HEK293 (cell line): Measurements from ENCODE around the gene ZNF330.

Experiments used
- GLI4 ChIP-seq: fragments of 450-650 bp; formaldehyde crosslinking; IDR thresholded peaks from 2 replicates; pipeline ENCODE4 v1.5.1; 2016; ENCODE audit warnings: missing biosample characterization, missing genetic modification characterization
- HOXC10 ChIP-seq: sonication (generic); formaldehyde crosslinking; IDR thresholded peaks from 2 replicates; pipeline ENCODE4 v1.8.1; 2023; ENCODE audit warnings: mild to moderate bottlenecking, missing genetic modification reagents
- IKZF3 ChIP-seq: fragments of 450-650 bp; IDR thresholded peaks from 2 replicates; pipeline ENCODE4 v1.5.0; 2018; ENCODE audit warnings: missing biosample characterization, mild to moderate bottlenecking, missing genetic modification characterization, moderate library complexity
- KLF16 ChIP-seq: fragments of 450-650 bp; formaldehyde crosslinking; IDR thresholded peaks from 2 replicates; pipeline ENCODE4 v1.5.1; 2017; ENCODE audit warnings: missing biosample characterization, missing genetic modification characterization
- OVOL3 ChIP-seq: fragments of 450-650 bp; formaldehyde crosslinking; IDR thresholded peaks from 2 replicates; pipeline ENCODE4 v1.5.1; 2016; ENCODE audit warnings: missing biosample characterization, missing genetic modification characterization
- ZBTB48 ChIP-seq: fragments of 450-650 bp; formaldehyde crosslinking; IDR thresholded peaks from 2 replicates; pipeline ENCODE4 v1.5.1; 2016; ENCODE audit warnings: missing biosample characterization, missing genetic modification characterization
- ZFHX2 ChIP-seq: fragments of 450-650 bp; formaldehyde crosslinking; conservative IDR thresholded peaks from 2 replicates; pipeline ENCODE4 v1.5.1; 2016; ENCODE audit warnings: missing biosample characterization, missing genetic modification characterization
- ZFP69B ChIP-seq: fragments of 450-650 bp; formaldehyde crosslinking; IDR thresholded peaks from 2 replicates; pipeline ENCODE4 v1.5.1; 2016; ENCODE audit warnings: missing biosample characterization, missing genetic modification characterization
- ZNF10 ChIP-seq: fragments of 450-650 bp; formaldehyde crosslinking; IDR thresholded peaks from 2 replicates; pipeline ENCODE4 v1.5.1; 2017; ENCODE audit warnings: missing biosample characterization, missing genetic modification characterization
- ZNF157 ChIP-seq: fragments of 450-650 bp; formaldehyde crosslinking; IDR thresholded peaks from 2 replicates; pipeline ENCODE4 v1.5.1; 2016; ENCODE audit warnings: missing biosample characterization, missing genetic modification characterization
- ZNF19 ChIP-seq: fragments of 450-650 bp; formaldehyde crosslinking; IDR thresholded peaks from 2 replicates; pipeline ENCODE4; 2016; ENCODE audit warnings: missing biosample characterization, missing genetic modification characterization, low read depth
- ZNF202 ChIP-seq: fragments of 450-650 bp; formaldehyde crosslinking; IDR thresholded peaks from 2 replicates; pipeline ENCODE4 v1.5.1; 2016; ENCODE audit warnings: missing biosample characterization, missing genetic modification characterization, borderline replicate concordance
- ZNF266 ChIP-seq: fragments of 450-650 bp; formaldehyde crosslinking; IDR thresholded peaks from 2 replicates; pipeline ENCODE4 v1.5.1; 2016; ENCODE audit warnings: missing biosample characterization, missing genetic modification characterization, low read depth
- ZNF433 ChIP-seq: fragments of 450-650 bp; formaldehyde crosslinking; IDR thresholded peaks from 2 replicates; pipeline ENCODE4 v1.5.1; 2016; ENCODE audit warnings: missing biosample characterization, missing genetic modification characterization, low read depth
- ZNF521 ChIP-seq: fragments of 450-650 bp; formaldehyde crosslinking; IDR thresholded peaks from 2 replicates; pipeline ENCODE4 v1.5.1; 2017; ENCODE audit warnings: missing biosample characterization, mild to moderate bottlenecking, missing genetic modification characterization
- ZNF529 ChIP-seq: fragments of 450-650 bp; formaldehyde crosslinking; IDR thresholded peaks from 2 replicates; pipeline ENCODE4 v1.5.1; 2017; ENCODE audit warnings: missing genetic modification characterization, missing biosample characterization; ENCODE audit not compliant: insufficient replicate concordance
- ZNF626 ChIP-seq: fragments of 450-650 bp; sonication (Bioruptor Pico); formaldehyde crosslinking; IDR thresholded peaks from 2 replicates; pipeline ENCODE4 v1.5.1; 2018; ENCODE audit warnings: missing biosample characterization, missing genetic modification characterization, inconsistent platforms
- ZNF677 ChIP-seq: fragments of 450-650 bp; IDR thresholded peaks from 2 replicates; pipeline ENCODE4 v1.5.0; 2018; ENCODE audit warnings: missing biosample characterization, mild to moderate bottlenecking, missing genetic modification characterization, moderate library complexity
- TF ChIP-seq, protein P1 (sequence below): fragments of 450-650 bp; formaldehyde crosslinking; IDR thresholded peaks from 2 replicates; pipeline ENCODE4 v1.5.1; 2016; ENCODE audit warnings: missing biosample characterization, missing genetic modification characterization
- TF ChIP-seq, protein P2 (sequence below): fragments of 450-650 bp; formaldehyde crosslinking; IDR thresholded peaks from 2 replicates; pipeline ENCODE4; 2016; ENCODE audit warnings: missing biosample characterization, missing genetic modification characterization
- TF ChIP-seq, protein P3 (sequence below): fragments of 450-650 bp; formaldehyde crosslinking; IDR thresholded peaks from 2 replicates; pipeline ENCODE4 v1.5.1; 2016; ENCODE audit warnings: missing biosample characterization, missing genetic modification characterization, low read depth
- TF ChIP-seq, protein P4 (sequence below): fragments of 450-650 bp; formaldehyde crosslinking; IDR thresholded peaks from 2 replicates; pipeline ENCODE4 v1.5.1; 2016; ENCODE audit warnings: missing biosample characterization, missing genetic modification characterization
- TF ChIP-seq, protein P5 (sequence below): fragments of 450-650 bp; formaldehyde crosslinking; IDR thresholded peaks from 2 replicates; pipeline ENCODE4 v1.5.1; 2016; ENCODE audit warnings: missing biosample characterization, missing genetic modification characterization
- TF ChIP-seq, protein P6 (sequence below): fragments of 450-650 bp; formaldehyde crosslinking; IDR thresholded peaks from 2 replicates; pipeline ENCODE4 v1.5.1; 2016; ENCODE audit warnings: missing biosample characterization, missing genetic modification characterization, borderline replicate concordance

Gene ZNF330

DNA sequence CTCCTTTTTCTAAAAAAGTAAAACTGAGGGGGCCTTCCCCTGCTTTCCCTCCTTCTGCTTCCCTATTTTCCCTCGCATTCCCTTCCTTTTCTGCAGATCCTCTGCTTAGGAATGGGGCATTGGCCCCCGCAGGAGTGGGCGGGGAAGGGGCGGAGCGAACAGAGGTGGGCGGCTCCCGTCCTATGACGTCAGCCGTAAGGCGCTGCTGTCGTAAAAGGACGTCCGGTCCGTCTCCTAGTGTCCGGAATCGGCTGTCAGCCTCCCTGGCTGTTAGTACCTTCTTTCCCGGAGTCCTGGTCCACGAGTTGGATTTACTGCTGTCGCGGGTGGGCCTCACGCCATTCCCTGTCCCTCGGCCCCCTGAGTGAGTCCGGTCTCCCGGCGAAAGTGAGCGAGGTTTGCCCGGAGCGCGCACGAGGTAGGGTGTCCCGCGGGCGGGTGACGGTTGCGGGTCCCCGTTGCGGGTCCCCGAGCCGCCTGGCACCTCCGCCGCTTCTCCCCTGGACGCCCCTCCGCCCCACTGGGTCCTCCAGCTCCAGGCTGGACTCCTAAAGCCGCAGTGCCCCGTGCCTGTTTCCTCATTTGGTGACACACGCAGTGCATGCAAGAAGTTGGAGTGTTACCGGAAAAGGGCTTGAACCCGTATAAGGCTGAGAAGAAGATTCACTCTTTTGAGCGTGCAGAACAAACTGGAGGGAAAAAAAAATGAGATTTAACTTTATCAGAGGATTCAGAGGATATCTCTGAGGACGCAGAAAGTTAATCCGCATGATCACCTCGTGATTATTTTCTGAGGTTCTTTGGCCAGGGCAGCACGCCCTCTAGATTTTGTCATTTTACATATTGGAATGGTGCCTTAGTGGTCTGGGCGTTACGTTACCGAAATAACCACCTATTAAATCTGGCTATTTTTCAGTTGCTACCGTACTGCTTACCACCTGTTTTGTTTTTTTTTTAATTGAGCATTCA lies at the start of gene ZNF330 (continued):
- TF ChIP-seq, protein P1, sequence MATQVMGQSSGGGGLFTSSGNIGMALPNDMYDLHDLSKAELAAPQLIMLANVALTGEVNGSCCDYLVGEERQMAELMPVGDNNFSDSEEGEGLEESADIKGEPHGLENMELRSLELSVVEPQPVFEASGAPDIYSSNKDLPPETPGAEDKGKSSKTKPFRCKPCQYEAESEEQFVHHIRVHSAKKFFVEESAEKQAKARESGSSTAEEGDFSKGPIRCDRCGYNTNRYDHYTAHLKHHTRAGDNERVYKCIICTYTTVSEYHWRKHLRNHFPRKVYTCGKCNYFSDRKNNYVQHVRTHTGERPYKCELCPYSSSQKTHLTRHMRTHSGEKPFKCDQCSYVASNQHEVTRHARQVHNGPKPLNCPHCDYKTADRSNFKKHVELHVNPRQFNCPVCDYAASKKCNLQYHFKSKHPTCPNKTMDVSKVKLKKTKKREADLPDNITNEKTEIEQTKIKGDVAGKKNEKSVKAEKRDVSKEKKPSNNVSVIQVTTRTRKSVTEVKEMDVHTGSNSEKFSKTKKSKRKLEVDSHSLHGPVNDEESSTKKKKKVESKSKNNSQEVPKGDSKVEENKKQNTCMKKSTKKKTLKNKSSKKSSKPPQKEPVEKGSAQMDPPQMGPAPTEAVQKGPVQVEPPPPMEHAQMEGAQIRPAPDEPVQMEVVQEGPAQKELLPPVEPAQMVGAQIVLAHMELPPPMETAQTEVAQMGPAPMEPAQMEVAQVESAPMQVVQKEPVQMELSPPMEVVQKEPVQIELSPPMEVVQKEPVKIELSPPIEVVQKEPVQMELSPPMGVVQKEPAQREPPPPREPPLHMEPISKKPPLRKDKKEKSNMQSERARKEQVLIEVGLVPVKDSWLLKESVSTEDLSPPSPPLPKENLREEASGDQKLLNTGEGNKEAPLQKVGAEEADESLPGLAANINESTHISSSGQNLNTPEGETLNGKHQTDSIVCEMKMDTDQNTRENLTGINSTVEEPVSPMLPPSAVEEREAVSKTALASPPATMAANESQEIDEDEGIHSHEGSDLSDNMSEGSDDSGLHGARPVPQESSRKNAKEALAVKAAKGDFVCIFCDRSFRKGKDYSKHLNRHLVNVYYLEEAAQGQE (tag by site-specific recombination): no peak
- TF ChIP-seq, protein P2, sequence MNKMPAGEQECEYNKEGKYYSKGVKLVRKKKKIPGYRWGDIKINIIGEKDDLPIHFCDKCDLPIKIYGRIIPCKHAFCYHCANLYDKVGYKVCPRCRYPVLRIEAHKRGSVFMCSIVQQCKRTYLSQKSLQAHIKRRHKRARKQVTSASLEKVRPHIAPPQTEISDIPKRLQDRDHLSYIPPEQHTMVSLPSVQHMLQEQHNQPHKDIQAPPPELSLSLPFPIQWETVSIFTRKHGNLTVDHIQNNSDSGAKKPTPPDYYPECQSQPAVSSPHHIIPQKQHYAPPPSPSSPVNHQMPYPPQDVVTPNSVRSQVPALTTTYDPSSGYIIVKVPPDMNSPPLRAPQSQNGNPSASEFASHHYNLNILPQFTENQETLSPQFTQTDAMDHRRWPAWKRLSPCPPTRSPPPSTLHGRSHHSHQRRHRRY (tag by site-specific recombination): no peak
- TF ChIP-seq ZNF157 (tag by site-specific recombination) (no peak), ZBTB48 (tag by site-specific recombination) (peak; percentile 37; the same call in 1 of the 2 replicates), IKZF3 (peak; percentile 81), OVOL3 (tag by site-specific recombination) (no peak), KLF16 (tag by site-specific recombination) (peak; percentile 83; the same call in 1 of the 2 replicates), ZNF10 (tag by site-specific recombination) (peak; percentile 83), HOXC10 (CRISPR knock-in tag) (no peak), ZNF529 (no peak), ZFP69B (tag by site-specific recombination) (no peak; the same call in 1 of the 2 replicates), ZNF521 (no peak), ZNF626 (no peak), ZNF266 (tag by site-specific recombination) (no peak), ZNF433 (no peak), ZNF19 (no peak), ZNF677 (tag by site-specific recombination) (no peak), ZNF202 (tag by site-specific recombination) (no peak), GLI4 (no peak), ZFHX2 (tag by site-specific recombination) (peak; percentile 89)
- TF ChIP-seq, protein P3, sequence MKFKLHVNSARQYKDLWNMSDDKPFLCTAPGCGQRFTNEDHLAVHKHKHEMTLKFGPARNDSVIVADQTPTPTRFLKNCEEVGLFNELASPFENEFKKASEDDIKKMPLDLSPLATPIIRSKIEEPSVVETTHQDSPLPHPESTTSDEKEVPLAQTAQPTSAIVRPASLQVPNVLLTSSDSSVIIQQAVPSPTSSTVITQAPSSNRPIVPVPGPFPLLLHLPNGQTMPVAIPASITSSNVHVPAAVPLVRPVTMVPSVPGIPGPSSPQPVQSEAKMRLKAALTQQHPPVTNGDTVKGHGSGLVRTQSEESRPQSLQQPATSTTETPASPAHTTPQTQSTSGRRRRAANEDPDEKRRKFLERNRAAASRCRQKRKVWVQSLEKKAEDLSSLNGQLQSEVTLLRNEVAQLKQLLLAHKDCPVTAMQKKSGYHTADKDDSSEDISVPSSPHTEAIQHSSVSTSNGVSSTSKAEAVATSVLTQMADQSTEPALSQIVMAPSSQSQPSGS (tag by site-specific recombination): peak; percentile 98
- TF ChIP-seq, protein P4, sequence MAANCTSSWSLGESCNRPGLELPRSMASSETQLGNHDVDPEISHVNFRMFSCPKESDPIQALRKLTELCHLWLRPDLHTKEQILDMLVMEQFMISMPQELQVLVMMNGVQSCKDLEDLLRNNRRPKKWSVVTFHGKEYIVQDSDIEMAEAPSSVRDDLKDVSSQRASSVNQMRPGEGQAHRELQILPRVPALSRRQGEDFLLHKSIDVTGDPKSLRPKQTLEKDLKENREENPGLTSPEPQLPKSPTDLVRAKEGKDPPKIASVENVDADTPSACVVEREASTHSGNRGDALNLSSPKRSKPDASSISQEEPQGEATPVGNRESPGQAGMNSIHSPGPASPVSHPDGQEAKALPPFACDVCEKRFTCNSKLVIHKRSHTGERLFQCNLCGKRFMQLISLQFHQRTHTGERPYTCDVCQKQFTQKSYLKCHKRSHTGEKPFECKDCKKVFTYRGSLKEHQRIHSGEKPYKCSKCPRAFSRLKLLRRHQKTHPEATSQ (tag by site-specific recombination): no peak
- TF ChIP-seq, protein P5, sequence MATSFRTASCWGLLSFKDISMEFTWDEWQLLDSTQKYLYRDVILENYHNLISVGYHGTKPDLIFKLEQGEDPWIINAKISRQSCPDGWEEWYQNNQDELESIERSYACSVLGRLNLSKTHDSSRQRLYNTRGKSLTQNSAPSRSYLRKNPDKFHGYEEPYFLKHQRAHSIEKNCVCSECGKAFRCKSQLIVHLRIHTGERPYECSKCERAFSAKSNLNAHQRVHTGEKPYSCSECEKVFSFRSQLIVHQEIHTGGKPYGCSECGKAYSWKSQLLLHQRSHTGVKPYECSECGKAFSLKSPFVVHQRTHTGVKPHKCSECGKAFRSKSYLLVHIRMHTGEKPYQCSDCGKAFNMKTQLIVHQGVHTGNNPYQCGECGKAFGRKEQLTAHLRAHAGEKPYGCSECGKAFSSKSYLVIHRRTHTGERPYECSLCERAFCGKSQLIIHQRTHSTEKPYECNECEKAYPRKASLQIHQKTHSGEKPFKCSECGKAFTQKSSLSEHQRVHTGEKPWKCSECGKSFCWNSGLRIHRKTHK (tag by site-specific recombination): no peak
- TF ChIP-seq, protein P6, sequence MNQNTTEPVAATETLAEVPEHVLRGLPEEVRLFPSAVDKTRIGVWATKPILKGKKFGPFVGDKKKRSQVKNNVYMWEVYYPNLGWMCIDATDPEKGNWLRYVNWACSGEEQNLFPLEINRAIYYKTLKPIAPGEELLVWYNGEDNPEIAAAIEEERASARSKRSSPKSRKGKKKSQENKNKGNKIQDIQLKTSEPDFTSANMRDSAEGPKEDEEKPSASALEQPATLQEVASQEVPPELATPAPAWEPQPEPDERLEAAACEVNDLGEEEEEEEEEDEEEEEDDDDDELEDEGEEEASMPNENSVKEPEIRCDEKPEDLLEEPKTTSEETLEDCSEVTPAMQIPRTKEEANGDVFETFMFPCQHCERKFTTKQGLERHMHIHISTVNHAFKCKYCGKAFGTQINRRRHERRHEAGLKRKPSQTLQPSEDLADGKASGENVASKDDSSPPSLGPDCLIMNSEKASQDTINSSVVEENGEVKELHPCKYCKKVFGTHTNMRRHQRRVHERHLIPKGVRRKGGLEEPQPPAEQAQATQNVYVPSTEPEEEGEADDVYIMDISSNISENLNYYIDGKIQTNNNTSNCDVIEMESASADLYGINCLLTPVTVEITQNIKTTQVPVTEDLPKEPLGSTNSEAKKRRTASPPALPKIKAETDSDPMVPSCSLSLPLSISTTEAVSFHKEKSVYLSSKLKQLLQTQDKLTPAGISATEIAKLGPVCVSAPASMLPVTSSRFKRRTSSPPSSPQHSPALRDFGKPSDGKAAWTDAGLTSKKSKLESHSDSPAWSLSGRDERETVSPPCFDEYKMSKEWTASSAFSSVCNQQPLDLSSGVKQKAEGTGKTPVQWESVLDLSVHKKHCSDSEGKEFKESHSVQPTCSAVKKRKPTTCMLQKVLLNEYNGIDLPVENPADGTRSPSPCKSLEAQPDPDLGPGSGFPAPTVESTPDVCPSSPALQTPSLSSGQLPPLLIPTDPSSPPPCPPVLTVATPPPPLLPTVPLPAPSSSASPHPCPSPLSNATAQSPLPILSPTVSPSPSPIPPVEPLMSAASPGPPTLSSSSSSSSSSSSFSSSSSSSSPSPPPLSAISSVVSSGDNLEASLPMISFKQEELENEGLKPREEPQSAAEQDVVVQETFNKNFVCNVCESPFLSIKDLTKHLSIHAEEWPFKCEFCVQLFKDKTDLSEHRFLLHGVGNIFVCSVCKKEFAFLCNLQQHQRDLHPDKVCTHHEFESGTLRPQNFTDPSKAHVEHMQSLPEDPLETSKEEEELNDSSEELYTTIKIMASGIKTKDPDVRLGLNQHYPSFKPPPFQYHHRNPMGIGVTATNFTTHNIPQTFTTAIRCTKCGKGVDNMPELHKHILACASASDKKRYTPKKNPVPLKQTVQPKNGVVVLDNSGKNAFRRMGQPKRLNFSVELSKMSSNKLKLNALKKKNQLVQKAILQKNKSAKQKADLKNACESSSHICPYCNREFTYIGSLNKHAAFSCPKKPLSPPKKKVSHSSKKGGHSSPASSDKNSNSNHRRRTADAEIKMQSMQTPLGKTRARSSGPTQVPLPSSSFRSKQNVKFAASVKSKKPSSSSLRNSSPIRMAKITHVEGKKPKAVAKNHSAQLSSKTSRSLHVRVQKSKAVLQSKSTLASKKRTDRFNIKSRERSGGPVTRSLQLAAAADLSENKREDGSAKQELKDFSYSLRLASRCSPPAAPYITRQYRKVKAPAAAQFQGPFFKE (tag by site-specific recombination): no peak
